ENCODE results near the gene KLHL42. TPM values are rescaled to one million over a fixed set of nuclear protein-coding genes. Genes with fewer than 3 reads are reported as not detected.

The KLHL42 gene
- total RNA-seq, 1 experiment from 2014 or later = 35.8 TPM

DNA sequence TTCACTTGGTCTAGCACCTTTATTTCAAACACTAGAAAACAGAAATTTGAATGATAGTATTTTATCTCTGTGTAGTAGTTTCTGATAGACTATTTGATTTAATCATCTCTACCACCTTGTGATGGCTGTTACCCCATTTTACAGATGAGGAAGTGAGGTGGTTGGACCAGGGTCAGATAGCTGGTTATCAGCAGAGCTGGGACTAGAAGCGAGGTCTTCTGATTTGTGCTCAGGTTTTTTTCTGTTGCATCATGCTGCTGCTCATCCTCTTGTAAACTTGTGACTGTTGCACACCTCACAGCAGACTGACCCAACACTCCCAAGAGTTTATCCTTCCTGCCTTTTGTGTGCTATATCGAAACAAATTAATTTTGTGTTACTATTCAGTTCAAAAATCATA lies 10.1 kb downstream of the KLHL42 start:
- Histone ChIP-seq H2AFZ (ENCODE audit: low read length) (no peak overlapping the region), H3K14ac (ENCODE audit: insufficient read depth, low read length) (no peak overlapping the region), H3K27ac (ENCODE audit: insufficient read length, low read depth, low read length) (no peak overlapping the region), H3K9me3 (ENCODE audit: control insufficient read depth, low read depth, low read length) (no peaks in the 10 kb centered on the region), H3T11ph (ENCODE audit: low read length) (no peak overlapping the region), H2BK5ac (ENCODE audit: insufficient read length, low read length) (no peak overlapping the region), H3K27me3 (ENCODE audit: insufficient read depth, low read length) (no peaks in the 10 kb centered on the region), H3K23me2 (ENCODE audit: insufficient read length, low read depth, low read length, poor library complexity, severe bottlenecking) (no peaks in the 10 kb centered on the region), H3K4me2 (ENCODE audit: insufficient read depth, insufficient read length, low read length) (no peak overlapping the region), H2BK12ac (ENCODE audit: insufficient read length, low read depth, low read length) (no peak overlapping the region), H3K18ac (ENCODE audit: insufficient read length, low read depth, low read length) (no peak overlapping the region), H4K8ac (replicated peaks; ENCODE audit: insufficient read length, low read depth, low read length) (no peak overlapping the region), H4K5ac (ENCODE audit: insufficient read length, low read depth, low read length) (no peak overlapping the region), H3K4ac (ENCODE audit: low read depth, low read length) (no peak overlapping the region), H4K91ac (ENCODE audit: insufficient read length, low read depth, low read length) (no peak overlapping the region), H2AK5ac (ENCODE audit: insufficient read length, low read length) (no peak overlapping the region), H2BK15ac (ENCODE audit: low read depth, low read length) (no peak overlapping the region), H3K79me2 (ENCODE audit: insufficient read depth, low read length) (peaks cover 2% of the 10 kb centered on the region; the same call in 1 of the 2 replicates), H3K4me1 (ENCODE audit: insufficient read depth, low read length) (no peaks in the 10 kb centered on the region; the same call in 1 of the 2 replicates), H3K9ac (ENCODE audit: extremely low read depth, insufficient read length, low read length) (no peak overlapping the region), H3K56ac (ENCODE audit: insufficient read length, low read depth, low read length) (no peak overlapping the region), H4K20me1 (ENCODE audit: control insufficient read depth, insufficient read depth, insufficient read length) (no peaks in the 10 kb centered on the region), H2BK20ac (ENCODE audit: low read depth, low read length, poor library complexity, severe bottlenecking) (no peak overlapping the region), H3K79me1 (ENCODE audit: insufficient read depth, low read depth, low read length, poor library complexity, severe bottlenecking) (no peaks in the 10 kb centered on the region), H3K23ac (ENCODE audit: insufficient read length, low read depth, low read length) (no peak overlapping the region), H2BK120ac (ENCODE audit: low read depth, low read length, poor library complexity, severe bottlenecking) (no peak overlapping the region)
- peaks cover 0 to 7% of the 10 kb centered on the region in 2 experiments; a peak in 3 of 4 replicates for H3K4me1 Mint-ChIP-seq
- H3K27me3 Mint-ChIP-seq (ENCODE audit: low read depth) = no peaks in the 10 kb centered on the region
- H3K27ac Mint-ChIP-seq = peak overlapping the region in 1 of 3 experiments; percentile 61; a peak in 1 of 7 replicates
- no peak for DNase-seq
- no CpG with 5 or more reads among the region's 2 CpGs for WGBS (ENCODE audit: extremely low coverage, insufficient read length, low lambda C conversion rate)
- H3K4me3 Mint-ChIP-seq = no peak overlapping the region
- no peaks in the 10 kb centered on the region for H3K9me3 Mint-ChIP-seq
- TF ChIP-seq, protein P1, sequence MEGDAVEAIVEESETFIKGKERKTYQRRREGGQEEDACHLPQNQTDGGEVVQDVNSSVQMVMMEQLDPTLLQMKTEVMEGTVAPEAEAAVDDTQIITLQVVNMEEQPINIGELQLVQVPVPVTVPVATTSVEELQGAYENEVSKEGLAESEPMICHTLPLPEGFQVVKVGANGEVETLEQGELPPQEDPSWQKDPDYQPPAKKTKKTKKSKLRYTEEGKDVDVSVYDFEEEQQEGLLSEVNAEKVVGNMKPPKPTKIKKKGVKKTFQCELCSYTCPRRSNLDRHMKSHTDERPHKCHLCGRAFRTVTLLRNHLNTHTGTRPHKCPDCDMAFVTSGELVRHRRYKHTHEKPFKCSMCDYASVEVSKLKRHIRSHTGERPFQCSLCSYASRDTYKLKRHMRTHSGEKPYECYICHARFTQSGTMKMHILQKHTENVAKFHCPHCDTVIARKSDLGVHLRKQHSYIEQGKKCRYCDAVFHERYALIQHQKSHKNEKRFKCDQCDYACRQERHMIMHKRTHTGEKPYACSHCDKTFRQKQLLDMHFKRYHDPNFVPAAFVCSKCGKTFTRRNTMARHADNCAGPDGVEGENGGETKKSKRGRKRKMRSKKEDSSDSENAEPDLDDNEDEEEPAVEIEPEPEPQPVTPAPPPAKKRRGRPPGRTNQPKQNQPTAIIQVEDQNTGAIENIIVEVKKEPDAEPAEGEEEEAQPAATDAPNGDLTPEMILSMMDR (conservative IDR thresholded peaks at IDR 0.05) = no peak
- H3K36me3 Mint-ChIP-seq (ENCODE audit: insufficient read depth in 1 of 3, low read depth in 3 of 3) = peaks cover 16 to 52% (median 48%) of the 10 kb centered on the region in 3 experiments; a peak in 6 of 7 replicates

Data from H9 (cell line).